Stomach (tissue), 9 donors: Measurements from ENCODE around the gene FAM81A. TPM values are rescaled to one million over a fixed set of nuclear protein-coding genes. Genes with fewer than 3 reads are reported as not detected.

Experiments
- DNase-seq, 2 donors: peaks; one replicate each; pipeline versions ENCODE4 v3.0.0 to v3.0.0-alpha.2; 2013 to 2019
- H3K27ac ChIP-seq, 5 donors: fragments of 200-600 bp in 4 of 5; sonication (generic) in 4 of 5; one replicate each; pipeline ENCODE4 v1.5.1; 2013 to 2019; ENCODE audit warnings: mild to moderate bottlenecking in 1 of 5, moderate library complexity in 1 of 5
- H3K27me3 ChIP-seq, 3 donors: fragments of 200-600 bp; sonication (generic); one replicate each; pipeline ENCODE4 v1.5.1; 2017 to 2019; ENCODE audit warnings: mixed run types in 1 of 3
- H3K36me3 ChIP-seq, 4 donors: fragments of 200-600 bp; sonication (generic); 1 replicate in 3 of 4; 2 replicates in 1 of 4; pipeline ENCODE4 v1.5.1; 2016 to 2019
- H3K4me1 ChIP-seq, 4 donors: fragments of 200-600 bp; sonication (generic); one replicate each; pipeline ENCODE4 v1.5.1; 2016 to 2019
- H3K4me3 ChIP-seq, 4 donors: fragments of 200-600 bp; sonication (generic) in 3 of 4; one replicate each; pipeline ENCODE4 v1.5.1; 2016 to 2019; ENCODE audit warnings: mild to moderate bottlenecking in 1 of 4
- H3K9me3 ChIP-seq, 4 donors: fragments of 200-600 bp; sonication (generic); one replicate each; pipeline ENCODE4 v1.5.1; 2016 to 2019
- EP300 ChIP-seq: sonication (generic); formaldehyde crosslinking; IDR thresholded peaks from one replicate; pipeline ENCODE4 v1.6.1; 2017; ENCODE audit warnings: antibody characterized with exemption
- POLR2A ChIP-seq, 4 donors: fragments of 450-650 bp; IDR thresholded peaks; one replicate each; pipeline ENCODE4 v1.6.1; 2016; ENCODE audit warnings: antibody characterized with exemption in 4 of 4, control low read depth in 2 of 4, mild to moderate bottlenecking in 1 of 4, moderate library complexity in 1 of 4
- POLR2AphosphoS5 ChIP-seq, 3 donors: sonication (generic); formaldehyde crosslinking; IDR thresholded peaks; one replicate each; pipeline ENCODE4 v1.6.1; 2016; ENCODE audit warnings: antibody characterized with exemption in 3 of 3
- WGBS, 5 donors: extraction: QIAGEN DNeasy Blood & Tissue Kit in 3 of 5; methylation state at CpG; one replicate each; pipeline versions ENCODE4 v1.1.5 to v1.1.7; 2013 to 2018; 5-methylcytosine and 5-hydroxymethylcytosine counted together
- intact Hi-C: fragments of 100-400 bp; cut with DNase I; formaldehyde crosslinking; loops from one replicate; pipeline ENCODE4 v1.15.1; 2023; ENCODE audit warnings: low total_unique reads
- polyA plus RNA-seq, 3 donors: library from polyadenylated mRNA; stranded (reverse); fragments of 200-250 nt; gene quantifications; one replicate each; pipeline ENCODE4 v1.2.3, GENCODE V29; 2013
- total RNA-seq, 5 donors: library from RNA; depleted of rRNA; stranded (reverse); fragments of >200 nt; gene quantifications; one replicate each; pipeline versions ENCODE4 v1.1.0 to v1.2.3, GENCODE V29; 2014 to 2016
- TF ChIP-seq, protein P1 (sequence below), 7 experiments: fragments of 450-650 bp in 4 of 7; fragments of 200-600 bp in 3 of 7; sonication (generic) in 3 of 7; IDR thresholded peaks; one replicate each; pipeline ENCODE4 v1.5.1; 2016 to 2019; ENCODE audit warnings: antibody characterized with exemption in 7 of 7, control low read depth in 2 of 7, mild to moderate bottlenecking in 1 of 7
- donor health status: healthy with polysubstance abuse.
- donor health status: Bipolar disorder and iron deficiency.
- donor health status: healthy.

Gene FAM81A
- total and polyA plus RNA-seq, 8 donors: 0.14 to 5.4 (median 0.84) TPM; not detected in 2

DNA sequence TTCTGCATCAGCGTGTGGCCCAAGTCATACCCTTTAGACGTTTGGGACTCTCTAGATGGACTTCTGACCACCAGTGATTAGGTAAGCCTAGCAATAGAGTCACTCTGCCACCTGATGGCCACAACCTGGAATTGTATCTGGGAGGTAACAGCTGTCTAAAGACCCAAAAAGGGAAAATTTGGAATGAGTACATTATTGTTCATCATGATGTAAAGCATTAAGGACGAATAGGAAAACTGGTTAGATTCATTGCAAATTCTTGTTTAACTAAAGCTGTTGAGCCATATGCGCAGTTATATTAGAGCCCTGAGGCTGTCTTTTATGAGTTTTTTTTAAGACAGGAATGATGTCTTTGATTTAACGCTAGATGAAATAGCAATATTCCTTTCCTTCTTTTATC, 63.6 kb downstream of the FAM81A start:
- DNase-seq: peak; percentile 46 to 63
- H3K27me3 ChIP-seq: no peaks in the 10 kb centered on the region
- H3K4me3 ChIP-seq: no peak overlapping the region
- WGBS, 5 donors: 39 to 44% (median 40%) methylated on average over 5 of the region's 5 CpGs
- no peaks in the 10 kb centered on the region for H3K4me1 ChIP-seq
- H3K36me3 ChIP-seq: no peaks in the 10 kb centered on the region
- TF ChIP-seq, protein P1, sequence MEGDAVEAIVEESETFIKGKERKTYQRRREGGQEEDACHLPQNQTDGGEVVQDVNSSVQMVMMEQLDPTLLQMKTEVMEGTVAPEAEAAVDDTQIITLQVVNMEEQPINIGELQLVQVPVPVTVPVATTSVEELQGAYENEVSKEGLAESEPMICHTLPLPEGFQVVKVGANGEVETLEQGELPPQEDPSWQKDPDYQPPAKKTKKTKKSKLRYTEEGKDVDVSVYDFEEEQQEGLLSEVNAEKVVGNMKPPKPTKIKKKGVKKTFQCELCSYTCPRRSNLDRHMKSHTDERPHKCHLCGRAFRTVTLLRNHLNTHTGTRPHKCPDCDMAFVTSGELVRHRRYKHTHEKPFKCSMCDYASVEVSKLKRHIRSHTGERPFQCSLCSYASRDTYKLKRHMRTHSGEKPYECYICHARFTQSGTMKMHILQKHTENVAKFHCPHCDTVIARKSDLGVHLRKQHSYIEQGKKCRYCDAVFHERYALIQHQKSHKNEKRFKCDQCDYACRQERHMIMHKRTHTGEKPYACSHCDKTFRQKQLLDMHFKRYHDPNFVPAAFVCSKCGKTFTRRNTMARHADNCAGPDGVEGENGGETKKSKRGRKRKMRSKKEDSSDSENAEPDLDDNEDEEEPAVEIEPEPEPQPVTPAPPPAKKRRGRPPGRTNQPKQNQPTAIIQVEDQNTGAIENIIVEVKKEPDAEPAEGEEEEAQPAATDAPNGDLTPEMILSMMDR (IDR thresholded peaks at IDR 0.05): peak in 4 of 7 experiments; percentile 21 to 54 (median 38)
- TF ChIP-seq POLR2AphosphoS5 (IDR thresholded peaks at IDR 0.05): no peak
- no peaks in the 10 kb centered on the region for H3K9me3 ChIP-seq
- intact Hi-C loops: no loop called here
- H3K27ac ChIP-seq: no peak overlapping the region

DNA sequence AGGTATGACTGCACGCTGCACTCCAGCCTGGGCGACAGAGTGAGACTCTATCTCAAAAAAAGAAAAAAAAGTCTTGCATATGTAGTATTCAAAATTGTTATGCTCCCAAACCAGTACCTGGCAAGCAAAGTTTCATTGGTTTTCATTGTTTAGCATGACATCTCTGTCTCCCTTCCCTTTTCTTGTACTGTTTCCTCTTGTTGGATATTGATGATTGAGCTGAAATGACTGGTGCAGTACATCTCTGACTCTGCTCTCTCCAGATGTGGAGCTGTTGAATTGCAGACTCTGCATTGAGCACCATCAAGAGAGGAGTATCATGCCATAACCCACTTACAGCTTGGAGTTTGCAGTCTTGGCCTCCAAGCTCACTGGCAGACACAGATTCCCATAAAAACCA, 77.2 kb downstream of the FAM81A start:
- DNase-seq: no peak
- Histone ChIP-seq H3K4me1 (no peaks in the 10 kb centered on the region), H3K4me3 (no peak overlapping the region), H3K27ac (no peak overlapping the region), H3K9me3 (no peaks in the 10 kb centered on the region), H3K36me3 (no peaks in the 10 kb centered on the region), H3K27me3 (no peaks in the 10 kb centered on the region)
- TF ChIP-seq, protein P1 (IDR thresholded peaks at IDR 0.05): no peak
- TF ChIP-seq EP300 (no peak), POLR2A (IDR thresholded peaks at IDR 0.05) (no peak), POLR2AphosphoS5 (IDR thresholded peaks at IDR 0.05) (no peak)
- 94 to 98% (median 97%) methylated on average over 2 of the region's 2 CpGs for WGBS, 5 donors
- intact Hi-C loops: no loop called here

DNA sequence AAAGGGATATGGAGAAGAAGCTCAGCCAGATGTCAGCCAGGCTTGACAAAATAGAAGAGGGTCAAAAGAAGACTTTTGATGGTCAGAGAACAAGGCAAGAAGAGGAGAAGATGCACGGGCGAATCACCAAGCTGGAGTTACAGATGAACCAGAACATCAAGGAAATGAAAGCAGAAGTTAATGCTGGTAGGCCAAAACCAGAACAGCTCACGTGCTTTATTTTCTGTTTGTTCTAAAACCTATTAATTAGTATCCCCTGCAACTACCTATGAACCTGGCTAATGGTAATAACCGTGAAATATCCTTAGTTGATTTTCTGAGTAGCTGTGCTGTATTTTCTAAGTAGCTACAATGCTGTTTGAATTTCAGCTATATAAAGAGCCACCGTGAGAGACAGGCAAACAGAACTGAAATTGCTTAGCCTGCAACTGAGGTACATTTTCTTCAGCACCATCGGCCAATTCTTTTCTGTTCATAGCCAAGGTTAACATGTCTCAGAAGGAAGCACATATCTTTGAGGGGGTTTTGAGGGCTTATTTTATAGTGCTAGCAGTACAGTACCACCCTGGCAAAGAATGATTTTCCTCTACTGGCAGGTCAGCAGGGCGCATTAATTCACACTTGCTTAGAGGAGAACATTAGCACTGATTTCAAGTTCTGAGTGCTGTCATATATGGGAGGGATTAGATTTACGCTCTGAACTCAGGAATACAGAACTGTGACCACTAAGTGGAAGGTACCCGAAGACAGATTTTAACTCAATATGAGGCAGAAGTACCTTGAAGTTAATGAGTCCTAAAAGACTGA, 78.9 kb downstream of the FAM81A start:
- TF ChIP-seq POLR2A (IDR thresholded peaks at IDR 0.05) (no peak), POLR2AphosphoS5 (IDR thresholded peaks at IDR 0.05) (no peak), EP300 (no peak)
- TF ChIP-seq, protein P1 (IDR thresholded peaks at IDR 0.05): no peak
- Histone ChIP-seq H3K27ac (peak overlapping the region in 1 of 5 donors; percentile 4), H3K4me1 (no peaks in the 10 kb centered on the region), H3K36me3 (no peaks in the 10 kb centered on the region), H3K27me3 (no peaks in the 10 kb centered on the region), H3K4me3 (no peak overlapping the region), H3K9me3 (no peaks in the 10 kb centered on the region)
- DNase-seq: no peak
- 73 to 87% (median 81%) methylated on average over 9 of the region's 9 CpGs for WGBS, 5 donors
- intact Hi-C loops: no loop called here

DNA sequence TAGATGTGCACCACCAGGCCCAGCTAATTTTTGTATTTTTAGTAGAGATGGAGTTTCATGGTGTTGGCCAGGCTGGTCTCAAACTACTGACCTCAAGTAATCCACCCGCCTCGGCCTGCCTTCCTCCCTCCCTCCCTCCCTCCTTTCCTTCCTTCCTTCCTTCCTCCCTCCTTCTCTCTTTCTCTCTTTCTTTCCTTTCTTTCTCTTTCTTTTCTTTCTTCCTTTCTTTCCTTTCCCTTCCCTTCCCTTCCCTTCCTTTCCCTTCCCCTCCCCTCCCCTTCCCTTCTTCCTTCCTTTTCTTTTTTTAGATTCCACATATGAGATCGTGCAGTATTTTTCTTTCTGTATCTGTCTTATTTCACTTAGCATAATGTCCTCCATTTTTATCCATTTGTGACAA, 81.3 kb downstream of the FAM81A start:
- Histone ChIP-seq H3K36me3 (no peaks in the 10 kb centered on the region), H3K27ac (no peak overlapping the region), H3K4me1 (peaks cover 0 to 8% (median 0%) of the 10 kb centered on the region in 4 donors), H3K9me3 (no peaks in the 10 kb centered on the region), H3K4me3 (no peak overlapping the region), H3K27me3 (no peaks in the 10 kb centered on the region)
- intact Hi-C loops: no loop called here
- TF ChIP-seq, protein P1 (IDR thresholded peaks at IDR 0.05): no peak
- TF ChIP-seq EP300 (no peak), POLR2A (IDR thresholded peaks at IDR 0.05) (no peak), POLR2AphosphoS5 (IDR thresholded peaks at IDR 0.05) (no peak)
- 64 to 80% (median 73%) methylated on average over 3 of the region's 3 CpGs for WGBS, 5 donors
- DNase-seq: no peak
